Embryonic facial prominence (tissue), 1 donor: ENCODE measurements around the gene ELOVL3.
"Not testable (repeated sequence)": the region's sequence is repeated elsewhere in the genome, so short reads cannot be mapped to it uniquely, and the experiment has no call there.

Source experiments
- DNase-seq: peaks from one replicate; pipeline ENCODE4 v3.0.0-alpha.2; 2016; ENCODE audit errors: extremely low spot score

Gene ELOVL3

DNA sequence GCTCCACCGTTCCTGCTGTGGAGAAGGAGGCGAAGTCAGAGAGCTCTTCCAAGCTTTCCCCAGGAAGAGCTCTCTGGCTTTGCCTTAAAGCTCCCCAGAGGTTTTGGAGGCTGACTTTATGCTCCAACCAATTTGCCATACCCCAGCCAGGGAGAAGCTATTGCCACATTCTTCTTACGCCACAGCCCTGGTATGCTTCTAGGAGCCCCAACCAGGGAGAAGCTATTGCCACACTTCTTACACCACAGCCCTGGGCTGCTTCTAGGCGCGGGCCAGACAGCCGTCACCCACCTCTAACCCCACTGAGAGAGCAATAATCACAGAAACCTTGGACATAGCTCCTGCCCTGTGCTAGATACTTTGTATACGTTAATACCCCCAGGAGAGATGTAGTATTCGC lies 951 bp downstream of the ELOVL3 start:
- DNase-seq = no peak

GRCh38 chr10:102229810-102230263 lies 3.7 kb downstream of the ELOVL3 start:
- DNase-seq = no peak

- no peak for DNase-seq
Measured at GRCh38 chr10:102230264-102230860, 4.3 kb downstream of the ELOVL3 start.

DNA sequence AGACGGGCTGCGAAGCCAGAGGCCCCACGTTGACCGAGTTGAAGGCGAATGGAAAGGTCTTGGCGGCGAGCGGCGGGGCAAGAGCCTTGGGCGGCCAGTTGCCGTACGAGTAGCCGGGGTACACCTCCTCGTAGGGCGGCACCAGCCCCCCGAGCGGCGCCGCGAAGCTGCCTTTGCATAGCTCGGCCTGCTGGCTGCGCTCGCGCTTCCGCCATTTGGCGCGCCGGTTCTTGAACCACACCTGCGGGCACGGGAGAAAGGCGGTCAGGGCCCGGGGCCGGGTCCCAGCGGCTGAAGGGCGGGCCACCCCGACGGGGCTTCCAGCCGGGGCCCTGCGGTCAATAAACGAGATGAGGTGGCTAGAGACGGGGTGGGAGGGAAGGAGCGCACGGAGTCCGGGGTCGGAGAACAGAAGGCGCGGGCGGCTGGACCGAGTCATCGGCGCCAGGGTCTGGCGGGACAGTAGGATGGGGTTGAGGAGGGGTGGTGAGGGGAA lies 4.8 kb downstream of the ELOVL3 start:
- DNase-seq = no peak

GRCh38 chr10:102231357-102232318 lies 5.5 kb downstream of the ELOVL3 start:
- no peak for DNase-seq

DNA sequence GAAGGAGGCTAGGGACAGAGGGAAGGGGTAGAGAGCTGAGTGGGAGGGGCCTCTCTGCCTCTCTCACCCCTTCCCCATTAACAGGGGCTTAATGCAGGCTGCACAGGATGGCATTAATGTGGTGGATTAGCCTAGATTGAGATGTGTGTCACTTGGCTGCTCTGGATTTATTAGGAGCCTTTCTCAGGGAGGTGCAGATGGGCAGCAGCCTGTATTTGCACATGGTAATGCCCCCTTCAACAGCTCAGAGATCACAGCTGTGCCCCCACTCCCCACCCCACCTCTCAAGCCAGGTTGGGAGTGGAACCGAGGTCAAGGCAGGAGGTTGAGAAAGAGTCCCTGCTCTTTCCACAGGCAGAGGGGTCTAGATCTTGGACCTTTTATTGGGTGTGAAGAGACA lies 7.9 kb downstream of the ELOVL3 start:
- no peak for DNase-seq

DNA sequence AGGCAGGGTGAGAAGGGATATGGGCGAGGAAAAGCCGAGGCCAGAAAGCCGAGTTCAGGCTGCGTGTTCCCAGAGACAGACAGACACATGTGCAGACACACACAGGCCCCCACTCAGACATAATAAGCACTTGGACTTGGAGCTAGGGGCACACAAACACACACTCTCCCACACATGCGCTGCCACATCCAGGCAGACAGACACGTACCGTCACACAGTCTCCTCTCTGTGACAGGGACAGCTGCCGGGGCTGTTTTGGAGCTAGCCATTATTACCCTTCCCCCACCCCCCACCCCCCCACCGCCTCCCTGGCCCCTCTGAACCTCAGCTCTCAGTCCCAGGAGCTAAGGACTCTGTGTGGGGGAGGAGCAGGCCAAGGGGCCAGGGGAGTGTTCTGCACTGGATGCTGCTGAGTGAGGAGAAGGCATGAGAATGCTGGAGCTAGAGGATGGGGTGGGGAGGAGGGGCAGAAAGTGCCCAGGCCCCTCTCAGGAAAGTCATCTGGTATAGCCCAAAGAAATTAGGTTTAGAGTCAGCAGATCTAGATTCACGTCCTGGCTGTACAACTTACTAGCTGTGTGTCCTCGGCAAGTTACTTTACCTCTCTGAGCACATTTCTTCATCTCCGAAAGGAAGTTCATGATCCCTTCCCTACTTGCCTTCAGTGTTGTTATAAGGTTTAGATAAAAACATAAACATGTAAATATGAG lies 8.9 kb downstream of the ELOVL3 start:
- no peak for DNase-seq

- DNase-seq = no peak
Measured at GRCh38 chr10:102235598-102235920, 9.5 kb downstream of the ELOVL3 start.

DNA sequence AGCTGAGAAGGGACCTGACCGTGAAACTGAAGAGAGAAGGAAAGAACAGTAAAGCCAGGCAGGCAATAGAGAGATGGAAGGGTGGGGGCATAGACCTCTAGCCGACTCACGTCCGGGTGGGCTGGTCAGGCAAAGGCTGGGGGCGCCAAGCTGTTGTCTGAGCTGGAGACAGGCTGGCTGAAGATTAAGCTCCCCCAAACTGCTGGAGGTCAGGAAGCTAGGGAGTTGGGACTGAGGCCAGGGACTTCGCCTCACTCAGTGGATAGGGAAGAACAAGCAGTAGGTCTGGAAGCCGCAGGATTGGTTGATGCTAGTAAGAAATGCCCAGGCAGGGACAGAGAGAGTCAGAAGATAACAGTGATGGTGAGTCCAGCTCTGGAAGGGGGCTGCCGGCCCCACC lies 9.9 kb downstream of the ELOVL3 start:
- no peak for DNase-seq

- DNase-seq = no peak
Measured at GRCh38 chr10:102237711-102238252, 11.7 kb downstream of the ELOVL3 start.

- DNase-seq = no peak
Measured at GRCh38 chr10:102240467-102241031, 14.4 kb downstream of the ELOVL3 start.

GRCh38 chr10:102241032-102241443 lies 14.9 kb downstream of the ELOVL3 start:
- DNase-seq = no peak

DNA sequence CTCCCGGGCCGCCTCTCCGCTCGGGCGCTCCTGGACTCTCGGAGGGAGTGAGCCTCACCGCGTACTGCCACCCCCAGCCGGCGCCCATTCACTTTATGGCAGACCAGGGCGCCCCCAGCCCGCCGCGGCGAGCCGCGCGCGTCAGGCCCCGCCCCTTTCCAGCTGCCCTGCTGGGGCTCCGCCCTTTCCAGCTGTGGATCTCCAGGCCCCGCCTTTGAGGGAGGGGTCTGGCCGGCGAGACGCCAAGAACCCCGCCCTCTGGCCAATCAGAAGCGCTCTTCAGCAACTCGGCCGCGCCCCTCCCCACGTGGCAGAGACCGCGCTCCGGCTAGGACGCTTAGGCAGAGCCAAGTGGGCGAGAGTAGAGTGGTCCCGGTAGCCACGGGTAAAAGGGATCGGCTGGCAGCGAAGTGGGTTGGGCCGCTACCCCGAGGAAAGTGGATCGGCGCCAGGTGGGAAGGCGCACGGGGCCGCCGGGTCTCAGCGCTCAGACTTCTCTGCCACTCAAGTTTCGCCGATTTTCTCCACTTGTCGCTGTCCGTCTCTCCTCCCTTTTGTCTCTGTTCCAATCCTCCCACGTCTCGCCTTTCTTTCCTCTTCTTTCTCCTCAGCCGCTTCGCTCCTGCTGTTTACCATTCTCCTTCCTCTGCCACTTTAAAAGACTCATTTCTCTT lies 15.5 kb downstream of the ELOVL3 start, which contains the start of gene PITX3:
Gene PITX3 (minus strand): TSS at position 69 of the 674 bp plus-strand sequence. CDS start 9,432 bp downstream, outside the sequence.
- DNase-seq = peak; percentile 80

DNA sequence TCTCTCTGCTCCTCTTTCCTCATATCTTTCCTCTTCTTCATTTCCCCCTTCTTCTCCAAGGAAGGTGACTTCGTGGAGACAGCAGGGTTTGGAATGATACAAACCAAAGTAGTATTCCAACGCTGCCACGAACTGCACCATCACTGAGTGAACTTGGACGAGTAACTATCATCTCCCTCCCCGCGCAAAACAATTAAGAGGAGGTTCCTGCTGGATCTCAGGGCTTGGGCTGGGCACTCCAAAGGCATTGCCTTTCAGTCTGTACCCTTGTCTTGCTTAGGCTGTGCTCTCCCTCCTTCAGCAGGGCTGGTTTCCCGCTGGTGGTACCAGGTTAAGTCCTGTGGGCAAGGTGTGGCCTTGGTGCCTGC lies 16.0 kb downstream of the ELOVL3 start:
- no peak for DNase-seq

DNA sequence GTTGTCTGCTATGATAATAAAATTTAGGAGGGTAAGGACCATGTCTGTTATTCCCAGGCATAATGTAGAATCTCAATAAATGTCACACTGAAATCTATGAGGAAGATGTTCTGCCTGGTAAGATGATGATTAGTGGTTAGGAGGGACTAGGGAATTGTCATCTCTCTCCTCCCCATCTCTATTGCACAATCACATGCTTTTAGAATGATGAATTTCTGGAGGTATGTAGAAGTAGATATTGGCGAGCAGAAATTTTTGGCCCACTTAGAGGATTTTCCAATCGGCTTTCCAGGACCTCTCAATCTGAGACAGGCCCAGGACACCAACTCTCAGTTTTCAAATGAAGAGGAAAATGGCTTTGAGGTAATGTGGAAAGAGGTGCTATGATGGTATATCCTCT lies 17.2 kb downstream of the ELOVL3 start:
- DNase-seq = no peak

GRCh38 chr10:102245082-102245931 lies 19.2 kb downstream of the ELOVL3 start, which contains the start of gene GBF1:
TSS of gene GBF1 (plus strand) at chr10:102245532. CDS start at chr10:102258939, 13,407 bp downstream.
- peak; percentile 99 for DNase-seq

DNA sequence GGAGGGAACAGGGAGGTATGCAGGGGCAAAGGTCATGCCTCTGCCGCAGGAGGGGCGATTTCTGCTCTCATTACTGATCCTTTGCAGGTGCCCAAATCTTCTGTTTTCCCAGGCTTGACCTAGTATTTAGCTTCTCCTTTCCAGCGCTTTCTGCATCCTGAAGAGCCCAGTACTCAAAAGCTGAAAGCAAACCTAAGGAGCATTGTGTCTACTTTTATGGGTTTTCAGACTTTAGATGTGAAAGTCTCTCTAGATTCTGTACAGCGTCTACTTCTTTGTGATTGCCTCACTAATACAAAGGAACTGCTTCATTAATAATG lies 19.8 kb downstream of the ELOVL3 start:
- no peak for DNase-seq

DNA sequence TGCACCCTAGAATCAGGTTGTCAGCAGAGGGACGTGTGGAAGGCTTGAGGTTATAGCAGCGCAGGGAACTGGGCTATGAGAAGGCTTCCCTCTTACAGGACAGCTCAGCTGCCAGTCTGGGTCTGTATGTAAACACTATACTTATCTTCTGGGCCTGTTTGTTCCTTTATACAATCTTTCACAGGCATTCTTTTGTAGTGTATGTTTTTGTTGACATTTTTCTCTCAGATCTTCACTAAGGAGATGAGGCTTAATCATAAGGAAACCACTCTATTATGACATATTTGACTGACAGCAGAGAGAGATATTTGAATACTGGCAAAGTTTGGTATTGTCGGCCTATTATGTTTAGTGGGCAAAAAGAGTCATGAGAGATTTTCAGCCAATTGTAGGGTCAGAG lies 20.2 kb downstream of the ELOVL3 start:
- no peak for DNase-seq

DNA sequence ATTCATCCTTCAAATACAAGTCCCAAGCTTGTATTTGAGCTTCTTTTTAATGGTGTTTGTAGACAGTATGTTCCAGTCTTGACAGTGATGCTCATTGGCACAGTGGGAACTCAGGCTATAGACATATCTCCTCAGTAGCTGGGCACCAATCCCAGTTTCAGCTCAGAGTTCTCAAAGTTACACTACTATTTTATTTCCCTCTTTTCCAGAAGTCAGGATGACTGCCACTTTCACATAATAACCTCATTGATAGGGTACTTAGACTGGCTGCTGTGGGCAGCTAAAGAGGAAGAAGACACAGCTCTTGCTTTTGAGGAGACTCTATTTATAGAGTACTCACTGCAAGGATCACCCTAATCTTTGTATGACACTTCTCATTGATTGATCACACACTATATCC lies 21.6 kb downstream of the ELOVL3 start:
- DNase-seq = no peak

- DNase-seq = not testable (repeated sequence)
Measured at GRCh38 chr10:102252508-102252907, 26.4 kb downstream of the ELOVL3 start.
